Common myeloid progenitor, CD34-positive (primary cell): Measurements from ENCODE around the gene CELA2A.
A peak's percentile ranks its signal among the peaks of the same experiment; 100 is the strongest.
"Not testable (repeated sequence)": the region's sequence is repeated elsewhere in the genome, so short reads cannot be mapped to it uniquely, and the experiment has no call there.

Experiments used
- CTCF ChIA-PET: fragments of 350-600 bp; sonication (Branson Sonifier 250); formaldehyde crosslinking; loops from one replicate; lab custom pipeline; 2021; ENCODE audit warnings: antibody characterized with exemption; lab: Charles Lee
- POLR2A ChIA-PET: fragments of 350-600 bp; sonication (Branson Sonifier 250); formaldehyde crosslinking; loops from one replicate; lab custom pipeline; 2021; ENCODE audit warnings: antibody characterized with exemption; lab: Charles Lee
- DNase-seq, 3 donors: peaks; one replicate each; pipeline versions ENCODE4 v3.0.0 to v3.0.0-alpha.2; 2013
- H3K27ac ChIP-seq, 2 experiments: 1 replicate in 1 of 2; 2 replicates in 1 of 2; pipeline ENCODE4 v1.7.0; 2013; ENCODE audit warnings: inconsistent platforms in 2 of 2, low read length in 2 of 2, mild to moderate bottlenecking in 2 of 2, low read depth in 1 of 2, moderate library complexity in 1 of 2; ENCODE audit not compliant: severe bottlenecking in 2 of 2, insufficient read depth in 1 of 2, poor library complexity in 1 of 2
- H3K27me3 ChIP-seq, 5 experiments: replicated peaks in 2 of 5; 1 replicate in 3 of 5; 2 replicates in 2 of 5; pipeline versions ENCODE4 v1.6.1 to v1.7.0; 2013; ENCODE audit warnings: low read length in 4 of 5, mild to moderate bottlenecking in 2 of 5, moderate library complexity in 2 of 5, inconsistent platforms in 1 of 5; ENCODE audit not compliant: insufficient read depth in 5 of 5, control insufficient read depth in 4 of 5
- H3K36me3 ChIP-seq, 4 experiments: 1 replicate in 2 of 4; 2 replicates in 2 of 4; pipeline versions ENCODE4 v1.6.1 to v1.7.0; 2013; ENCODE audit warnings: low read length in 3 of 4, control low read depth in 1 of 4, mild to moderate bottlenecking in 1 of 4; ENCODE audit not compliant: control insufficient read depth in 4 of 4, insufficient read depth in 4 of 4
- H3K4me1 ChIP-seq, 4 experiments: 1 replicate in 3 of 4; 2 replicates in 1 of 4; pipeline versions ENCODE4 v1.6.1 to v1.7.1; 2013; ENCODE audit warnings: low read length in 3 of 4, mild to moderate bottlenecking in 3 of 4, control low read depth in 1 of 4, inconsistent platforms in 1 of 4, moderate library complexity in 1 of 4; ENCODE audit not compliant: control insufficient read depth in 4 of 4, insufficient read depth in 4 of 4; ENCODE audit errors: control extremely low read depth in 1 of 4
- H3K4me3 ChIP-seq, 7 experiments: 1 replicate in 4 of 7; 2 replicates in 3 of 7; pipeline versions ENCODE4 v1.5.1 to v1.7.0; 2013; ENCODE audit warnings: mild to moderate bottlenecking in 7 of 7, low read length in 6 of 7, moderate library complexity in 6 of 7, inconsistent platforms in 2 of 7, low read depth in 2 of 7, control low read depth in 1 of 7; ENCODE audit not compliant: insufficient read depth in 4 of 7, control insufficient read depth in 1 of 7; ENCODE audit errors: extremely low read depth in 1 of 7
- H3K9me3 ChIP-seq, 5 experiments: 1 replicate in 4 of 5; 2 replicates in 1 of 5; pipeline versions ENCODE4 v1.6.1 to v1.7.1; 2013; ENCODE audit warnings: low read length in 4 of 5, mild to moderate bottlenecking in 2 of 5, inconsistent platforms in 1 of 5, low read depth in 1 of 5, moderate library complexity in 1 of 5; ENCODE audit not compliant: control insufficient read depth in 4 of 5, insufficient read depth in 2 of 5; ENCODE audit errors: control extremely low read depth in 1 of 5
- WGBS: methylation state at CpG from one replicate; pipeline ENCODE4 v1.1.5; 2013; ENCODE audit not compliant: insufficient coverage; 5-methylcytosine and 5-hydroxymethylcytosine counted together

Gene CELA2A

DNA sequence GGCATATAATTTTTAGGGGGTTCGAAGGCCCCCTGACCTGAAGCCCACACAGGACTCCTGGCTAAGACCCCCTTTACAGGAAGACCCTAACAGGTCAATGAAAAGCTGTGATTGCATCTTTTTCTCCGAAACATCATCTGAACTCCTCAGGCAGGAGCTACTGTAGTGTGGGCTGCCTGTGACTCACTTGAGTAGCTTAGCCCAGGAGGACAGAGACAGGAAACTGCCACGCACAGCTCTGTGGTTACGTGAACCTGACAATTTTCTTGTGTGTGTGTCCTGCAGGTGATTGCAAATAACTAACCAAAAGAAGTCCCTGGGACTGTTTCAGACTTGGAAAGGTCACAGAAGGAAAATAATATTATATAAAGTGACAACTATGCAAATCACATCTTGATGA is 34.5 kb downstream of the CELA2A start:
- H3K27me3 ChIP-seq, H3K9me3 ChIP-seq, H3K27ac ChIP-seq, H3K4me3 ChIP-seq, CTCF ChIA-PET, H3K4me1 ChIP-seq: not testable (repeated sequence)
- 100% methylated on average over 2 of the region's 4 CpGs for WGBS
- DNase-seq, result peak in 2 of 3 donors; percentile 11 to 33
- POLR2A ChIA-PET, result interaction anchor here (0.5 kb wide), 1 partner anchor 82 kb away, joined by 3 read pairs; no protein-coding TSS in a partner anchor
- peaks cover 6 to 26% (median 10%) of the 10 kb centered on the region in 4 experiments for H3K36me3 ChIP-seq

DNA sequence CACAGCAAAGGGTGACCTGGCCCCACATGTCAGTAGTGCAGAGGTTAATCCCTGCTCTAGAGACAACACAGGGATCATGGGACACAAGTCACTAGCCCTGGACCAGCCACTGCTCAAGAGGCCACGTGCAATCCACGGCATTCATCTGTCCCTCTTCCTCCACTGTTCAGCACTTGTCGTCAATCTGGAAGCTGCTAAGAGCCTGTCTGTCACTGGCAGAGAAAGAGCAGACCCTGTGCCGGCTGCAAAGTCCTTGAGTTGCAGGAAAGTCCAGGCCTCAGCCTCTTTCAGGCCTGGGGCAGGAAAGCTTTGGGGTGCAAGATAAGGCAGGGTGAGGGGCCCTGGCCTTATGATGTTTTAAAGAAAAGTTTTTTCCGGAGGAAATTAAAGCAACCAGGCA is 36.1 kb downstream of the CELA2A start:
- Histone ChIP-seq H3K36me3 (peaks cover 6 to 26% (median 10%) of the 10 kb centered on the region in 4 experiments), H3K4me1 (no peaks in the 10 kb centered on the region), H3K27ac (no peak overlapping the region), H3K27me3 (no peaks in the 10 kb centered on the region), H3K4me3 (no peak overlapping the region), H3K9me3 (no peaks in the 10 kb centered on the region)
- ChIA-PET CTCF (interaction anchor here (1.3 kb wide), 1 partner anchor 9 kb away, joined by 3 read pairs; no protein-coding TSS in a partner anchor), POLR2A (no interaction called here)
- DNase-seq, result no peak
- 84% methylated on average over 5 of the region's 5 CpGs for WGBS

DNA sequence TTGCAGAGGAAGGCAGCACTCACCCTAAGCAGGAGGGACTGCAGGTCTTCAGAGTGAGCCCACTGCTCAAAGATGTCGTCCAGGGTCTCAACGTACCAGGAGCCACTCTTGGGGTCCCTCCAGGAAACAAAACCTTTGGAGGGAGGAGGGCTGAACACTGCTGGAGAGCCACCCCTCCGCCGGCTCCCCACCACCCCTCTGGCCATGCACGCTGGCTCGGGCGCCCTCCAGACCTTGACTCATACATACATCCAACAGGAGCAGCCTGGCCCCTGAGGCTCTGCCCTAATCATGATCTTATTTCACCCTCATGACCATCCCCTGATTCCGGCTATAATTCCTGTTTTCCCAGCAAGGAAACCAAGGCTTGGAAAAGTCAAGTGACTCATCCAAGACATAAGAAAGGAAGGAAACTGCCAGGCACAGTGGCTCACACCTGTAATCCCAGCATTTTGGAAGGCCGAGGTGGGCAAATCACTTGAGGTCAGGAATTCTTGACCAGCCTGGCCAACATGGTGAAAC is 37.4 kb downstream of the CELA2A start:
- 98% methylated on average over 5 of the region's 9 CpGs for WGBS
- no peak for DNase-seq
- ChIA-PET CTCF (interaction anchor here (0.6 kb wide), 1 partner anchor 252 kb away, joined by 4 read pairs; no protein-coding TSS in a partner anchor), POLR2A (no interaction called here)
- Histone ChIP-seq H3K4me3 (no peak overlapping the region), H3K27ac (no peak overlapping the region), H3K36me3 (peaks cover 6 to 26% (median 10%) of the 10 kb centered on the region in 4 experiments), H3K27me3 (no peaks in the 10 kb centered on the region), H3K4me1 (no peaks in the 10 kb centered on the region), H3K9me3 (no peaks in the 10 kb centered on the region)

DNA sequence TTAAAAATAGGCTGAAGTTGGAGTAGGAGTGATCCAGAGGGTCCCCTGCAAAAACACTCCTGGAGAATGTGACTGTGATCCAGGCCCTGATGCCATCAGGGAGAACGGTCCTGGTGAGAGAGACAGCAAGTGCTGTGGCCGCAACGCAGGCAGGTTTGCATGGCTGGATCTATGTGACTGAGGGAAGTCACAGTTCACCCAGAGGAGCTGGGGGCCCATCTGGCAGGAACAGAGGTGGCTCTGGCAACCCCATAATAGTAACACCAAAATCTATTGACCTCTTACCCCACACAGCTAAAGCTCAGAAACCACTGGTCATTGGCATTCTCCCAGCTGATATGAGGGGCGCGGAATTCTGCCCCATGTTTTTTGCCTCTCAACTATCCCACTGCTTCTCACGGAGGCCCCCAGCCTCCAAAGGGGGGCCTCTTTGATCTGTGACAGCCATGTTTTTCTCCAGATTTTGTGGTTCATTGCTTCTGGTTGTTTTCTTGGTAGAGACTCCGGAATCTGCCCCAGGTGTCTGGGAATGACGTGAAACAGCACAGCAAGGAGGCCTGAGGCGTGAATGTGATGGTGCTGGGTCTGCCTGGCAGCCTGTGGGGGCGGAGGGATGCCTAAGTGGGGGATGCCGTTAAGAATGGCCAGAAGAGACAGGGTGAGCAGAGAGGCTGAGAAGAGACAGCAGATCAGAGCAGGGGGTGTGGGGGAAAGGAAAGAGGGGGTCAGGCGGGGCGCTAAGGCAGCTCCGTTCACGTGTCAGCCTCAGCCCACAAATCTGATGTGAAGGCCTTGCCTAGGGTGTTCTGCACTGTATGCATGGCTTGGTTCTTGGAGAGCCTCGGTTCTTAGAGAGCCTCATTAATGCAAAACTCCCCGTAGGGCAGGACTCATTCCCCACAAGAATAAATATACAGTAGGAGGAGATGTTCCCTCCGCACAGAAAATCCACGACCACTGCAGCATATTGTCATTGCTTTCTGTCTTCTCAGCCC is 43.9 kb downstream of the CELA2A start:
- no peak overlapping the region for H3K27ac ChIP-seq
- CTCF ChIA-PET, result interaction anchor here (0.6 to 1.3 kb wide), 5 partner anchors 15 to 1104 kb away, joined by 3 to 6 read pairs (median 4); no protein-coding TSS in a partner anchor
- WGBS, result 95% methylated on average over 14 of the region's 19 CpGs
- peaks cover 0 to 31% (median 9%) of the 10 kb centered on the region in 4 experiments for H3K36me3 ChIP-seq
- no peak overlapping the region for H3K4me3 ChIP-seq
- DNase-seq, result no peak
- no peaks in the 10 kb centered on the region for H3K27me3 ChIP-seq
- no peaks in the 10 kb centered on the region for H3K9me3 ChIP-seq
- H3K4me1 ChIP-seq, result no peaks in the 10 kb centered on the region
- POLR2A ChIA-PET, result no interaction called here

DNA sequence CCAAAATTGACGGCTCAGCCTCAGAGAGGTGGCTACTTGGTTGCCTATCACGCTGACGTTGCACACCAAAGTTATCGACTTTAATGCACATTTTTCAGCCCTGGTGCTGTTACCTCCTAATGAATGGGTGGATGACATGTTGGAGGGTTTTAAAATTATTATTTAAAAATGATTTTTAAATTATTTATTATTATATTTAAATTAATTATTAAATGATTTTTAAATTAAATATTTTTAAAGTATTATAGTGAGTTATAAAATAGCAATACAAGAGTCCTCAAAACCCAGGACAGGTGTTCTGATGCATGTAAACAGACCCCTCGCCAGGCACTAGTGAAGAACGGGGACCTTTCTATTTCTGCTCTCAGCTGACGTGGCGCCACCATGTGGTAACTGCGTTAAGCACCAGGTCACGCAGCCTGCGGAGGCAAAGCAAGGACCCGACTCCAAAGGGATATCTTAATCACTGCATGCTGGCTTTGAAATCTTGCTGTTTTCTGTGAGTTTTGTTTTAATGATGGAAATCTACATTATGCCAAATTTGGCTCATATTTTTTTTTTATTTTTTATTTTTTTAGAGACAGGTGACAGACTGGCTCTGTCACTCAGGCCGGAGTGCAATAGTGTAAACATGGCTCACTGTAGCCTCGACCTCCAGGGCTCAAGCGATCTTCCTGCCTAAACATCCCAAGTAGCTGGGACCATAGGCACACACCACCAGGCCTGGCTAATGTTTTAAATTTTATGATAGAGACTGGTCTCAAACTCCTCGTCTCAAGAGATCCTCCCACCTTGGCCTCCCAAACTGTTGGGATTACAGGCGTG is 44.9 kb downstream of the CELA2A start:
- POLR2A ChIA-PET, result no interaction called here
- H3K27ac ChIP-seq, result no peak overlapping the region
- CTCF ChIA-PET, result interaction anchor here (0.9 to 1.3 kb wide), 4 partner anchors 9 to 179 kb away, joined by 3 to 5 read pairs (median 3); no protein-coding TSS in a partner anchor
- H3K27me3 ChIP-seq, result no peaks in the 10 kb centered on the region
- peak; percentile 50 to 76 (median 72) for DNase-seq
- H3K4me1 ChIP-seq, result no peaks in the 10 kb centered on the region
- 42% methylated on average over 11 of the region's 17 CpGs for WGBS
- H3K9me3 ChIP-seq, result no peaks in the 10 kb centered on the region
- no peak overlapping the region for H3K4me3 ChIP-seq
- peaks cover 0 to 36% (median 10%) of the 10 kb centered on the region in 4 experiments for H3K36me3 ChIP-seq

DNA sequence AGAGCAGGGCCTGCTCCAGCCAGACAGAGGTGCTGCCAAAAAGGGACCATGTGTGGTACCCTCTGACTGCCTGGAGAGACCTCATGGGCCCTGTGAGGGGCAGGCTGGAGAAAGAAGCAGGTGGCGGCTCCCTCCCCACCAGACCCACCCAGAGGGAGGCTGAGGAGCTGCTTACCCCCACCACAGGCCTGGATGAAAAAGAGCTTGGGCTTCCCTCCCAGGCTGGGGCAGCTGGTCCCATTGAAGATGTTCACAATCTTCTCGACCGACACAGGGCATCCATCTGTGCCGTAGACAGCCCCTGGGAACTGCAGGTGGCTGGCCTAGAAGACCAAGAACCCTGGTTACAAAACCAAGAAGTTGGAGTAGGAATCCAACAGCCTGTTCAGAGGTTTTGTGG is 47.9 kb downstream of the CELA2A start:
- H3K9me3 ChIP-seq, result no peaks in the 10 kb centered on the region
- H3K27me3 ChIP-seq, result no peaks in the 10 kb centered on the region
- peaks cover 0 to 2% (median 0%) of the 10 kb centered on the region in 4 experiments for H3K4me1 ChIP-seq
- H3K4me3 ChIP-seq, result no peak overlapping the region
- DNase-seq, result no peak
- peaks cover 0 to 42% (median 12%) of the 10 kb centered on the region in 4 experiments for H3K36me3 ChIP-seq
- H3K27ac ChIP-seq, result no peak overlapping the region
- 98% methylated on average over 4 of the region's 4 CpGs for WGBS
- POLR2A ChIA-PET, result no interaction called here
- CTCF ChIA-PET, result interaction anchor here (1.0 to 1.2 kb wide), 2 partner anchors 8 to 53 kb away, joined by 3 read pairs; no protein-coding TSS in a partner anchor
